HL-60 (cell line): ENCODE results near the gene ITGAL.

Experiments
- DNase-seq, 2 experiments: peaks; one replicate each; pipeline ENCODE4 v3.0.0-alpha.2; 2010 to 2020; ENCODE audit warnings: low read depth in 1 of 2, low spot score in 1 of 2
- H3K27ac ChIP-seq: fragments of 250-450 bp; sonication (Bioruptor Pico); replicated peaks from 2 replicates; pipeline ENCODE4 v1.5.1; 2020; ENCODE audit warnings: mild to moderate bottlenecking, moderate library complexity
- H3K27me3 ChIP-seq: fragments of 250-450 bp; sonication (Bioruptor Pico); 2 replicates; pipeline ENCODE4 v1.5.1; 2021; ENCODE audit warnings: mild to moderate bottlenecking, moderate library complexity; ENCODE audit not compliant: insufficient read depth, poor library complexity, severe bottlenecking
- H3K4me3 ChIP-seq: replicated peaks from 2 replicates; pipeline ENCODE4 v1.5.1; 2011; ENCODE audit warnings: mild to moderate bottlenecking, control low read depth, low read length; ENCODE audit not compliant: insufficient read depth
- GABPA ChIP-seq: IDR thresholded peaks from 2 replicates; pipeline ENCODE4 v1.6.1; 2012; ENCODE audit warnings: low read depth
- POLR2AphosphoS5 ChIP-seq: IDR thresholded peaks from 2 replicates; pipeline ENCODE4 v1.6.1; 2012; ENCODE audit warnings: low read depth
- SPI1 ChIP-seq: IDR thresholded peaks from 2 replicates; pipeline ENCODE4 v1.6.1; 2012; ENCODE audit warnings: low read depth, mild to moderate bottlenecking, borderline replicate concordance
- TF ChIP-seq, protein P1 (sequence below): IDR thresholded peaks from one replicate; pipeline ENCODE4 v1.5.1; 2011; ENCODE audit warnings: low read length, control low read depth, inconsistent platforms; ENCODE audit not compliant: insufficient read depth
- TF ChIP-seq, protein P2 (sequence below): IDR thresholded peaks from 2 replicates; pipeline ENCODE4 v1.6.1; 2012; ENCODE audit warnings: low read depth; ENCODE audit not compliant: insufficient replicate concordance

Gene ITGAL

DNA sequence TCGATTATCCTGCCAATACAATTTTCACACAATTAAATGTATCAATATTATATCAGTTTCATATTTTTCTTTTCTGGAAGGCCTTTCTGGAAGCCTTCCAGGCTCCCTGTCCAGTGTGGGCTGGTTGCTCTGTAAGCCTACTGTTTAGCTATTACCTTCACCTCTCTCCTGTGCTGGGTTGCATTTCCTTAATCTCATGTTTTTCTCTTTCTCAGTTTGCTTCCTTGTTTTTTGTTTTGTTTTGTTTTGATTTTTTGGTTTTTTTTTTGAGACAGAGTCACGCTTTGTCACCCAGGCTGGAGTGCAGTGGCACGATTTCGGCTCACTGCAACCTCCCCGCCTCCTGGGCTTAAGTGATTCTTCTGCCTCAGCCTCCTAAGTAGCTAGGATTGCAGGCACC, 33.7 kb upstream of the ITGAL start:
- no peak for DNase-seq
- TF ChIP-seq, protein P1, sequence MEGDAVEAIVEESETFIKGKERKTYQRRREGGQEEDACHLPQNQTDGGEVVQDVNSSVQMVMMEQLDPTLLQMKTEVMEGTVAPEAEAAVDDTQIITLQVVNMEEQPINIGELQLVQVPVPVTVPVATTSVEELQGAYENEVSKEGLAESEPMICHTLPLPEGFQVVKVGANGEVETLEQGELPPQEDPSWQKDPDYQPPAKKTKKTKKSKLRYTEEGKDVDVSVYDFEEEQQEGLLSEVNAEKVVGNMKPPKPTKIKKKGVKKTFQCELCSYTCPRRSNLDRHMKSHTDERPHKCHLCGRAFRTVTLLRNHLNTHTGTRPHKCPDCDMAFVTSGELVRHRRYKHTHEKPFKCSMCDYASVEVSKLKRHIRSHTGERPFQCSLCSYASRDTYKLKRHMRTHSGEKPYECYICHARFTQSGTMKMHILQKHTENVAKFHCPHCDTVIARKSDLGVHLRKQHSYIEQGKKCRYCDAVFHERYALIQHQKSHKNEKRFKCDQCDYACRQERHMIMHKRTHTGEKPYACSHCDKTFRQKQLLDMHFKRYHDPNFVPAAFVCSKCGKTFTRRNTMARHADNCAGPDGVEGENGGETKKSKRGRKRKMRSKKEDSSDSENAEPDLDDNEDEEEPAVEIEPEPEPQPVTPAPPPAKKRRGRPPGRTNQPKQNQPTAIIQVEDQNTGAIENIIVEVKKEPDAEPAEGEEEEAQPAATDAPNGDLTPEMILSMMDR = no peak
- TF ChIP-seq GABPA (no peak), SPI1 (no peak), POLR2AphosphoS5 (no peak)
- TF ChIP-seq, protein P2, sequence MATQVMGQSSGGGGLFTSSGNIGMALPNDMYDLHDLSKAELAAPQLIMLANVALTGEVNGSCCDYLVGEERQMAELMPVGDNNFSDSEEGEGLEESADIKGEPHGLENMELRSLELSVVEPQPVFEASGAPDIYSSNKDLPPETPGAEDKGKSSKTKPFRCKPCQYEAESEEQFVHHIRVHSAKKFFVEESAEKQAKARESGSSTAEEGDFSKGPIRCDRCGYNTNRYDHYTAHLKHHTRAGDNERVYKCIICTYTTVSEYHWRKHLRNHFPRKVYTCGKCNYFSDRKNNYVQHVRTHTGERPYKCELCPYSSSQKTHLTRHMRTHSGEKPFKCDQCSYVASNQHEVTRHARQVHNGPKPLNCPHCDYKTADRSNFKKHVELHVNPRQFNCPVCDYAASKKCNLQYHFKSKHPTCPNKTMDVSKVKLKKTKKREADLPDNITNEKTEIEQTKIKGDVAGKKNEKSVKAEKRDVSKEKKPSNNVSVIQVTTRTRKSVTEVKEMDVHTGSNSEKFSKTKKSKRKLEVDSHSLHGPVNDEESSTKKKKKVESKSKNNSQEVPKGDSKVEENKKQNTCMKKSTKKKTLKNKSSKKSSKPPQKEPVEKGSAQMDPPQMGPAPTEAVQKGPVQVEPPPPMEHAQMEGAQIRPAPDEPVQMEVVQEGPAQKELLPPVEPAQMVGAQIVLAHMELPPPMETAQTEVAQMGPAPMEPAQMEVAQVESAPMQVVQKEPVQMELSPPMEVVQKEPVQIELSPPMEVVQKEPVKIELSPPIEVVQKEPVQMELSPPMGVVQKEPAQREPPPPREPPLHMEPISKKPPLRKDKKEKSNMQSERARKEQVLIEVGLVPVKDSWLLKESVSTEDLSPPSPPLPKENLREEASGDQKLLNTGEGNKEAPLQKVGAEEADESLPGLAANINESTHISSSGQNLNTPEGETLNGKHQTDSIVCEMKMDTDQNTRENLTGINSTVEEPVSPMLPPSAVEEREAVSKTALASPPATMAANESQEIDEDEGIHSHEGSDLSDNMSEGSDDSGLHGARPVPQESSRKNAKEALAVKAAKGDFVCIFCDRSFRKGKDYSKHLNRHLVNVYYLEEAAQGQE = no peak
- H3K27me3 ChIP-seq = no peaks in the 10 kb centered on the region
- no peak overlapping the region for H3K27ac ChIP-seq
- H3K4me3 ChIP-seq = no peak overlapping the region

DNA sequence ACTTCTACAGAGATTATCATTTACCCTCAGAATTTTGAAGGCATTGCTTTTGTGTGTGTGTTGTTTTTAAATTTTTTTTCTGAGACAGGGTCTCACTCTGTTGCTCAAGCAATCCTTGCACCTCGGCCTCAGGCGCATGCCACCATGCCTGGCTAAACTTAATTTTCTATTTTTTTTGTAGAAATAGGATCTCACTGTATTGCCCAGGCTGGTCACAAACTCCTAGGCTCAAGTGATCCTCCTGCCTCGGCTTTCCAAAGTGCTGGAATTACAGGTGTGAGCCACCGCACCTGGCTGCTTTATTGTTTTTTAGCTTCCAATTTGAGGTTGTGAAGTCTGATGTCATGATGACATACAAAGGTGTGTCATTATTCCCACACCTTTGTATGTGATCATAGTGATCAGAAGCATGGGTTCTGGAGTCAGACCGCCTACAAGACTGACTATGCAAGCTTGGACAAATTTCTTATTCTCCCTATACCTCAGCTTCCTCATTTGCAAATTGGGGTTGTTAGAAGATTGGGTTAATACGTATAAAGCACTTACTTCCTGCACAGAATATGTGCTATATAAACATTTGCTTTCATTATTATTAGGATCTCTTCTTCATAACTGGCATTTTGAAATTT, 32.7 kb upstream of the ITGAL start:
- Histone ChIP-seq H3K27ac (no peak overlapping the region), H3K27me3 (no peaks in the 10 kb centered on the region), H3K4me3 (no peak overlapping the region)
- DNase-seq = peak in 1 of 2 experiments; percentile 22
- no peak for TF ChIP-seq POLR2AphosphoS5
- no peak for TF ChIP-seq SPI1
- TF ChIP-seq, protein P2 = no peak
- no peak for TF ChIP-seq GABPA

- Histone ChIP-seq H3K27ac (no peak overlapping the region), H3K27me3 (no peaks in the 10 kb centered on the region), H3K4me3 (peak overlapping the region; percentile 64)
- no peak for DNase-seq
- no peak for TF ChIP-seq SPI1
- TF ChIP-seq, protein P1 = no peak
- TF ChIP-seq, protein P2 = no peak
Measured at GRCh38 chr16:30443631-30444030, 28.9 kb upstream of the ITGAL start.
